GM20000 (cell line): Measurements from ENCODE around the gene RINL.

Experiments used
- DNase-seq: peaks from one replicate; pipeline ENCODE4 v3.0.0; 2012; ENCODE audit warnings: low spot score
- TF ChIP-seq, protein P1 (sequence below): IDR thresholded peaks from 2 replicates; pipeline ENCODE4 v1.5.1; 2012; ENCODE audit warnings: mild to moderate bottlenecking, control low read depth; ENCODE audit errors: extremely low read depth, missing control alignments

Gene RINL

DNA sequence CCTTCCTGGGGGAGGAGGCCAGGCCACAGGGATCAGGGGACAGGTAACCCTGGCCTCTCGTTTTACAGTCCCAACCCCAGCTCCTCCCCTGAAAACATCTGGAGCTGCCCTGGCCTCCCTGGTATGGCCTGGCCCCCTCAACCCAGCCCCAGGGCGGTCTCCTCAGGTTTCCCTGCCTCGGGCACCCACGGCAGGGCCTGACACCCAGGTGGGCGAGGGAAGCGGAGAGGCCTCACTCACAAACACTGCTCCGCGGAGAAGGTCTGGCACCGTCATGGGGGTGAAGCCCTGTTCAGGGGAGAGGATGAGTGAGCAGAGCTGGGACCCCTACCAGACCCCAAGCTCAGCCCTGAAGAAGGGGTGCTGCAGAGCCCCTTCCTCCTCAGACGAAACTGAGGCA, 40.5 kb upstream of the RINL start:
- TF ChIP-seq, protein P1, sequence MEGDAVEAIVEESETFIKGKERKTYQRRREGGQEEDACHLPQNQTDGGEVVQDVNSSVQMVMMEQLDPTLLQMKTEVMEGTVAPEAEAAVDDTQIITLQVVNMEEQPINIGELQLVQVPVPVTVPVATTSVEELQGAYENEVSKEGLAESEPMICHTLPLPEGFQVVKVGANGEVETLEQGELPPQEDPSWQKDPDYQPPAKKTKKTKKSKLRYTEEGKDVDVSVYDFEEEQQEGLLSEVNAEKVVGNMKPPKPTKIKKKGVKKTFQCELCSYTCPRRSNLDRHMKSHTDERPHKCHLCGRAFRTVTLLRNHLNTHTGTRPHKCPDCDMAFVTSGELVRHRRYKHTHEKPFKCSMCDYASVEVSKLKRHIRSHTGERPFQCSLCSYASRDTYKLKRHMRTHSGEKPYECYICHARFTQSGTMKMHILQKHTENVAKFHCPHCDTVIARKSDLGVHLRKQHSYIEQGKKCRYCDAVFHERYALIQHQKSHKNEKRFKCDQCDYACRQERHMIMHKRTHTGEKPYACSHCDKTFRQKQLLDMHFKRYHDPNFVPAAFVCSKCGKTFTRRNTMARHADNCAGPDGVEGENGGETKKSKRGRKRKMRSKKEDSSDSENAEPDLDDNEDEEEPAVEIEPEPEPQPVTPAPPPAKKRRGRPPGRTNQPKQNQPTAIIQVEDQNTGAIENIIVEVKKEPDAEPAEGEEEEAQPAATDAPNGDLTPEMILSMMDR: no peak
- DNase-seq: no peak

DNA sequence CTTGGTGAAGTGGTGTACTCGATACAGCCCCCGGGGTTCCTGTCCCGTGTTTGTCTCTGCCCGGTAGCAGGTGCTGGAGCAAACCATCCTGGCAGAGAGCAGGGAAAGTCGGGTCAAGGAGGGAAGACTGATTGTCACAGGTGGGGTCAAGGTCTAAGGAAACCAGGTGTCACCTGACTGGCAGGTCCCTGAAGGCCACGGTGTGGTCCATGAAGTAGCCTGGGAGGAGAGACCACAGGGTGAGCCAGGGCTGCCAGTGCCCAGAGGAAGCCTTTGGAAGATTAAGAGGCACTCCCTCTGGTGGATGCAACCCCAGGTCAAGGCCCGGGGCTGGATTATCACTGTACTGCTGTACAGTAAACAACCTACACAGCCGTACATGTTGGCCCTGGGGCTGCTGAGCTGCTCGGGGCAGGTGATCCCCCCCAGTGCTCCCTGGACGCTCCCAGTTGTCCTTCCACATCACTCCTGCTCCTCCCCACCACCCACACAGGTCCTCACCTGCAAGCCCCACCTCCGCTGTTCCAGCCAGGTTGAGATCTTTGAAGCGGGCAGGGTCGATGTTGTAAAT, 39.9 kb upstream of the RINL start:
- DNase-seq: no peak

DNA sequence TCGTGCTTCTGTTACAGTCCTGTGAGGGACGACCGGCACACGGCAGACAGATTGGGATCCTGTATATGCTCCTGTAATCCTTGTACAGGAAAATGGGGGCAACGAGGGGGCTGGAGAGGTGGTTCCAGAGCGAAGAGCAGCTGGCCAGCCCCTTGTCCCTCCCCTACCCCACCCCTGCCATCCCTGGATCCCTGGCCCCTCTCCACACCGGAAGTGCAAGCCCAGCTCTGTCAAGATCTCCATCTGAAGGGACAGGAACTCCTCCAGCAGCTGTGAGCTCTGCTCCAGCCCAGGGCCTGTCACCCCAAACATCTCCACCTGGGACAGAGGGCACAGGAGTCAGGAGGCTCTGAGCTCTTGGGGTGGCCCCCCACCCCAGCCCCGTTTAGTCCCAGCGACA, 39.4 kb upstream of the RINL start:
- no peak for DNase-seq
- TF ChIP-seq, protein P1: no peak

More for the DNA sequence above, 39.9 kb upstream of the RINL start:
- TF ChIP-seq, protein P1: no peak

DNA sequence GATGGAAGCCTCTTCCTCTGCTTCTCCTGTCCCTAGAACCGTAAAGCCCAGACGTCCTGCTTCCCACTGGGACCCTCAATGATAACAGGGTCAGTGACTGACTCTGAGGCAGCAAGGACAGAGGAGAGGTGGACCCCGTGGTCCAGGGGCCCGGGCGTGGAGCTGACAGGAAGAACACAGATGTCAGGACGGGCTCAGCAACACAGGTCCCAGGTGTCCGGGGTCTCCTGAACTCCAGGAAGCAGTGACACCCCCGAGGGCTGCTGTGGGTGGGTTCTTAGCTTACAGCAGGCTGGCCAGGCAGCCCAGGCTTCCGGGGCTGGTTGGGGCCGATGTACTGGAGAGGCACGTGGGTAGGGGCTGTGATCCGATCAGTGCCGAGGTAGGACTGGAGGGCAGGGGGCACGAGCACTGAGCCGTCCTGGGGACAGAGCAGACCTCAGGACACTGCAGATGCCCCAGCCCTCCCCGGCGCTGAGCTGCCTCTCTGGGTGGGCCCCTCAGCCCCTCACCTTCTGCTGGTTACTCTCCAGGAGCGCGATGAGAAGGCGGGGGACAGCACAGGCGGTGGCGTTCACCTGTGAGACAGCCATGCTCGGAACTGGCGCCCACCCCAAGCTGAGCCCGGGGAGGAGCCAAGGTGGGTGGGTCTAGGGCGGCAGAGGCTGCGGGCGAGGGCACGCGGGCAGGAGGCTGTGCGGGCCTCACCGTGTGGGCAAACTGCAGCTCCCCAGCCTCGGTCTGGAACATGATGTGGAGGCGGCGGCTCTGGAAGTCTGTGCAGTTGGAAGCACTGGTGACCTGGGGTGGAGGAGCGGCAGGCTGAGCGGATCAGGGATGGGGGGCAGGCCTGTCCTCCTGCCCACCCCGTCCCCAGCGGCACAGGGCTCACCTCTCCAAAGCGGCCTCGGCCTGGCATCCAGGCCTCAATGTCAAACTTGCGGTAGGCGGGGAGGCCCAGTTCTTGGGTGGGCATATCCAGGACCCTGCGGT, 37.5 kb upstream of the RINL start:
- TF ChIP-seq, protein P1: no peak
- DNase-seq: no peak

DNA sequence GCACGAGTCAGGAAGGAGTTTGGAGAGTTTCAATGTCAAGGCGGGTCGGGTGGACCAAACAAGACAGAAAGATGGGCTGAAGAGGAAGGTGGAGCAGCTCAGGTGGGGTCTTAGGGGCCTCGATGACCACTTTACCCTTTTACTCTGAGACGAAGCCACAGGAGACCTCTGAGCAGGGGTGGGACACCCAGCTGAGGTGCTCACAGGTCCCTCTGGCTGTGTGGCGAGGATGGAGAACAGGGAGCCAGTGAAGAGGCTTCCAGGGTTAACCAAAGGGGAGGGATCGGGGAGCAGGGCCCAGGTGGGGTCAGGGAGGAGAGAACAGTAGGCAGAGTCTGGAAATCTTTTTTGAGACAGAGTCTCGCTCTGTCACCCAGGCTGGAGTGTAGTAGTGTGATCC, 35.9 kb upstream of the RINL start:
- no peak for DNase-seq
- TF ChIP-seq, protein P1: no peak

DNA sequence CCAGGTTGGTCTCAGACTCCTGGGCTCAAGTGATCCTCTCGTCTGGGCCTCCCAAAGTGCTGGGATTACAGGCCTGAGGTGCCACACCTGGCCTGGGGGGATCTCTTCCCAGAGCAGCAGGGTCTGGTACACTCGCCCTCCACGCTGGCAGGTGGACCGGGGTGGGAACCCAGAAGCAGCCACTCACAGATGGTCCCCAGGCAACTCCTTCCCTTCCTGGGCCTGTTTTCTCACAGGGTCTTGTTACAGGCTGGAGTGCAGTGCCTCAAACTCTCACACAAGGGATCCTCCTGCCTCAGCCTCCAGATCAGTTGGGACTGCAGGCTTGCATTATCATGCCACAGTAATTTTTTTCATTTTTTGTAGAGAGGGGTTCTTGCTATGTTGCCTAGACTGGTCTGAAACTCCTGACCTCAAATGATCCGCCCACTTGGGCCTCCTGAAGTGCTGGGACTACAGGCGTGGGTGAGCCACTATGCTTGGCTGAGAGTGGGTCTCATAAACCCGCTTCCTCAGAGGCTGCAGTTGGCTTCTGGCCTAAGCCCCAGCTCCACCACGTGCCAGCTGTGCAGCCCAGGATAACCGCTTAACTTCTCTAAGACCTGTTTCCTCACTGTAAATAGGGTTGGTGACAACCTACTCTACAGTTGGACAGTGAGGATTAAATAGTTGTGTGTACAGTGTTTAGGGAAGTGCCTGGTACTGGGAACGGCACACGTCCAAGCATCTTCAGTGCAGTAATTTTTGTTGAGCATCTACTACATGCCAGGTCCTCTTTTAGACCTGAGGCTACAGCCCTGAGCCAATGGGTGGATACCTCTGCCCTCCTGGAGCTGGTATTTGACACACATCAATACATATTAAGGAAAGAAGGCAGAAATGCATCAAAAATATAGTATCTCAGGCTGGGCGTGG, 34.8 kb upstream of the RINL start:
- TF ChIP-seq, protein P1: no peak
- DNase-seq: no peak
